ENCODE results near the gene SH3BGRL3. TPM values are rescaled to one million over a fixed set of nuclear protein-coding genes. Genes with fewer than 3 reads are reported as not detected.

SH3BGRL3 gene
- total RNA-seq, 1 experiment from 2014 or later = 193 TPM

Other genes starting within 250 kb of the SH3BGRL3 start
- 0.23 TPM for gene SLC30A2, start 234.0 kb upstream of the SH3BGRL3 start, total RNA-seq (2021; ENCODE audit: unreplicated experiment)
- not detected for gene TRIM63, start 212.5 kb upstream of the SH3BGRL3 start, total RNA-seq (2021; ENCODE audit: unreplicated experiment)
- gene PDIK1L, start 168.3 kb upstream of the SH3BGRL3 start, total RNA-seq (2021; ENCODE audit: unreplicated experiment) = 8.0 TPM
- gene FAM110D, start 121.0 kb upstream of the SH3BGRL3 start, total RNA-seq (2021; ENCODE audit: unreplicated experiment) = 0.05 TPM
- not detected for gene C1orf232, start 111.1 kb upstream of the SH3BGRL3 start, total RNA-seq (2021; ENCODE audit: unreplicated experiment)
- gene ZNF593, start 110.2 kb upstream of the SH3BGRL3 start, total RNA-seq (2021; ENCODE audit: unreplicated experiment) = 108 TPM
- gene ZNF593OS, start 108.3 kb upstream of the SH3BGRL3 start, total RNA-seq (2021; ENCODE audit: unreplicated experiment) = not detected
- gene CNKSR1, start 102.6 kb upstream of the SH3BGRL3 start, total RNA-seq (2021; ENCODE audit: unreplicated experiment) = 13.7 TPM
- not detected for gene CATSPER4, start 89.5 kb upstream of the SH3BGRL3 start, total RNA-seq (2021; ENCODE audit: unreplicated experiment)
- 51.8 TPM for gene CEP85, start 45.9 kb upstream of the SH3BGRL3 start, total RNA-seq (2021; ENCODE audit: unreplicated experiment)
- gene UBXN11, start 26.6 kb downstream of the SH3BGRL3 start, total RNA-seq (2021; ENCODE audit: unreplicated experiment) = 23.7 TPM
- 1.6 TPM for gene CD52, start 37.9 kb downstream of the SH3BGRL3 start, total RNA-seq (2021; ENCODE audit: unreplicated experiment)
- gene CRYBG2, start 74.0 kb downstream of the SH3BGRL3 start, total RNA-seq (2021; ENCODE audit: unreplicated experiment) = 0.64 TPM
- gene ZNF683, start 92.7 kb downstream of the SH3BGRL3 start, total RNA-seq (2021; ENCODE audit: unreplicated experiment) = not detected
- gene LIN28A, start 130.7 kb downstream of the SH3BGRL3 start, total RNA-seq (2021; ENCODE audit: unreplicated experiment) = 0.64 TPM
- 56.7 TPM for gene DHDDS, start 152.2 kb downstream of the SH3BGRL3 start, total RNA-seq (2021; ENCODE audit: unreplicated experiment)
- gene HMGN2, start 192.4 kb downstream of the SH3BGRL3 start, total RNA-seq (2021; ENCODE audit: unreplicated experiment) = 496 TPM
- gene RPS6KA1, start 249.7 kb downstream of the SH3BGRL3 start, total RNA-seq (2021; ENCODE audit: unreplicated experiment) = 44.0 TPM